Neural progenitor cell (in vitro differentiated cells): ENCODE data around the gene CDH13. TPM values are rescaled to one million over a fixed set of nuclear protein-coding genes. Genes with fewer than 3 reads are reported as not detected.

Experiments
- DNase-seq: peaks from one replicate; pipeline ENCODE4 v3.0.0-alpha.2; 2016; ENCODE audit warnings: low spot score
- H2AFZ ChIP-seq: fragments of 200-600 bp; sonication (generic); replicated peaks from 2 replicates; pipeline ENCODE4 v1.6.1; 2016; ENCODE audit warnings: antibody characterized with exemption
- H3F3A ChIP-seq: fragments of 200-600 bp; sonication (generic); 2 replicates; pipeline ENCODE4 v1.6.1; 2016; ENCODE audit warnings: antibody characterized with exemption, low read depth
- H3K27ac ChIP-seq: fragments of 200-600 bp; sonication (generic); 2 replicates; pipeline ENCODE4 v1.5.1; 2016; ENCODE audit warnings: mild to moderate bottlenecking
- H3K27me3 ChIP-seq: fragments of 200-600 bp; sonication (generic); 2 replicates; pipeline ENCODE4 v1.6.1; 2016; ENCODE audit warnings: mild to moderate bottlenecking, moderate library complexity
- H3K36me3 ChIP-seq: fragments of 200-600 bp; sonication (generic); 2 replicates; pipeline ENCODE4 v1.5.1; 2016
- H3K4me1 ChIP-seq: fragments of 200-600 bp; sonication (generic); 2 replicates; pipeline ENCODE4 v1.6.1; 2016; ENCODE audit warnings: mixed run types
- H3K4me2 ChIP-seq: fragments of 200-600 bp; sonication (generic); 2 replicates; pipeline ENCODE4 v1.6.1; 2016
- H3K4me3 ChIP-seq: fragments of 200-600 bp; sonication (generic); 2 replicates; pipeline ENCODE4 v1.5.1; 2016
- H3K79me2 ChIP-seq: fragments of 200-600 bp; sonication (generic); 2 replicates; pipeline ENCODE4 v1.6.1; 2016; ENCODE audit warnings: low read depth
- H3K9ac ChIP-seq: fragments of 200-600 bp; sonication (generic); 2 replicates; pipeline ENCODE4 v1.6.1; 2016
- H3K9me3 ChIP-seq: fragments of 200-600 bp; sonication (generic); 2 replicates; pipeline ENCODE4 v1.5.1; 2016; ENCODE audit warnings: low read depth
- H4K20me1 ChIP-seq: fragments of 200-600 bp; sonication (generic); 2 replicates; pipeline ENCODE4 v1.6.1; 2016; ENCODE audit warnings: low read depth
- H3K27ac Mint-ChIP-seq: 3 replicates; pipeline ENCODE4 v1.8.0; 2021; ENCODE audit warnings: mixed read lengths
- H3K27me3 Mint-ChIP-seq: 2 replicates; pipeline ENCODE4 v1.8.0; 2022; ENCODE audit warnings: low read depth, mild to moderate bottlenecking, inconsistent platforms, moderate library complexity, mixed read lengths; ENCODE audit not compliant: insufficient read depth
- H3K36me3 Mint-ChIP-seq: 3 replicates; pipeline ENCODE4 v1.8.0; 2021; ENCODE audit warnings: mixed read lengths
- H3K4me1 Mint-ChIP-seq: 3 replicates; pipeline ENCODE4 v1.8.0; 2021; ENCODE audit warnings: mixed read lengths
- H3K4me3 Mint-ChIP-seq: 3 replicates; pipeline ENCODE4 v1.8.0; 2021; ENCODE audit warnings: mild to moderate bottlenecking, moderate library complexity, mixed read lengths
- H3K9me3 Mint-ChIP-seq: 3 replicates; pipeline ENCODE4 v1.8.0; 2020; ENCODE audit warnings: mixed read lengths
- CTCF ChIP-seq: fragments of 200-600 bp; sonication (generic); IDR thresholded peaks from 2 replicates; pipeline ENCODE4 v1.5.1; 2017; ENCODE audit warnings: antibody characterized with exemption, mild to moderate bottlenecking
- EZH2 ChIP-seq: fragments of 200-600 bp; sonication (generic); IDR thresholded peaks from 2 replicates; pipeline ENCODE4 v1.6.1; 2017; ENCODE audit warnings: antibody characterized with exemption, mild to moderate bottlenecking, moderate library complexity
- EZH2phosphoT487 ChIP-seq: fragments of 200-600 bp; sonication (generic); IDR thresholded peaks from 2 replicates; pipeline ENCODE4 v1.6.1; 2017; ENCODE audit warnings: antibody characterized with exemption
- total RNA-seq: library from RNA; depleted of rRNA; stranded (reverse); fragments of >200 nt; gene quantifications from 2 replicates; pipeline ENCODE4 v1.2.3, GENCODE V29; 2015; ENCODE audit warnings: low replicate concordance

The CDH13 gene
- total RNA-seq, 1 donor from 2014 or later: 3.0 TPM

GRCh38 chr16:83345846-83346640 lies 719.3 kb downstream of the CDH13 start:
- no peaks in the 10 kb centered on the region for H3K9me3 ChIP-seq
- Mint-ChIP-seq H3K27ac (no peak overlapping the region), H3K36me3 (no peaks in the 10 kb centered on the region), H3K27me3 (peaks cover 4% of the 10 kb centered on the region), H3K4me1 (peaks cover 11% of the 10 kb centered on the region), H3K4me3 (no peak overlapping the region), H3K9me3 (no peaks in the 10 kb centered on the region)
- H3K27me3 ChIP-seq: no peaks in the 10 kb centered on the region
- H3K79me2 ChIP-seq: no peaks in the 10 kb centered on the region
- TF ChIP-seq EZH2phosphoT487: no peak
- TF ChIP-seq CTCF: no peak
- TF ChIP-seq EZH2: no peak
- peak; percentile 8 for DNase-seq
- no peak overlapping the region for H2AFZ ChIP-seq
- no peak overlapping the region for H3K4me2 ChIP-seq
- H3K4me1 ChIP-seq: peaks cover 2% of the 10 kb centered on the region
- H4K20me1 ChIP-seq: no peaks in the 10 kb centered on the region
- H3K27ac ChIP-seq: no peak overlapping the region
- H3F3A ChIP-seq: no peaks in the 10 kb centered on the region
- H3K36me3 ChIP-seq: no peaks in the 10 kb centered on the region
- no peak overlapping the region for H3K9ac ChIP-seq
- no peak overlapping the region for H3K4me3 ChIP-seq

- H4K20me1 ChIP-seq: no peaks in the 10 kb centered on the region
- no peak overlapping the region for H3K27ac Mint-ChIP-seq
- H3K79me2 ChIP-seq: no peaks in the 10 kb centered on the region
- no peak overlapping the region for H2AFZ ChIP-seq
- H3K4me3 ChIP-seq: no peak overlapping the region
- no peaks in the 10 kb centered on the region for H3K36me3 Mint-ChIP-seq
- no peak for TF ChIP-seq EZH2phosphoT487
- TF ChIP-seq CTCF: no peak
- no peak for TF ChIP-seq EZH2
- no peak overlapping the region for H3K27ac ChIP-seq
- no peaks in the 10 kb centered on the region for H3K9me3 Mint-ChIP-seq
- no peak for DNase-seq
- H3K9me3 ChIP-seq: no peaks in the 10 kb centered on the region
- no peak overlapping the region for H3K4me2 ChIP-seq
- H3K4me3 Mint-ChIP-seq: no peak overlapping the region
- H3K9ac ChIP-seq: no peak overlapping the region
- no peaks in the 10 kb centered on the region for H3F3A ChIP-seq
- H3K36me3 ChIP-seq: no peaks in the 10 kb centered on the region
- peaks cover 2% of the 10 kb centered on the region for H3K4me1 ChIP-seq
- no peaks in the 10 kb centered on the region for H3K27me3 ChIP-seq
- peaks cover 11% of the 10 kb centered on the region for H3K4me1 Mint-ChIP-seq
- H3K27me3 Mint-ChIP-seq: peaks cover 7% of the 10 kb centered on the region
Measured at GRCh38 chr16:83348991-83349390, 722.2 kb downstream of the CDH13 start.

- DNase-seq: no peak
- no peak overlapping the region for H3K9ac ChIP-seq
- H3K9me3 ChIP-seq: no peaks in the 10 kb centered on the region
- Mint-ChIP-seq H3K27me3 (peaks cover 7% of the 10 kb centered on the region), H3K27ac (no peak overlapping the region), H3K4me3 (no peak overlapping the region), H3K9me3 (no peaks in the 10 kb centered on the region), H3K36me3 (no peaks in the 10 kb centered on the region), H3K4me1 (peaks cover 10% of the 10 kb centered on the region)
- H3F3A ChIP-seq: no peaks in the 10 kb centered on the region
- no peaks in the 10 kb centered on the region for H3K27me3 ChIP-seq
- H3K79me2 ChIP-seq: no peaks in the 10 kb centered on the region
- H3K27ac ChIP-seq: no peak overlapping the region
- no peaks in the 10 kb centered on the region for H4K20me1 ChIP-seq
- H2AFZ ChIP-seq: peak overlapping the region; percentile 17
- TF ChIP-seq CTCF: no peak
- no peak for TF ChIP-seq EZH2
- no peak for TF ChIP-seq EZH2phosphoT487
- H3K4me3 ChIP-seq: no peak overlapping the region
- no peaks in the 10 kb centered on the region for H3K36me3 ChIP-seq
- H3K4me1 ChIP-seq: peaks cover 2% of the 10 kb centered on the region
- no peak overlapping the region for H3K4me2 ChIP-seq
Measured at GRCh38 chr16:83350481-83350880, 723.7 kb downstream of the CDH13 start.
